Activated T-helper 1 cell treated with anti-CD3 and anti-CD28 coated beads, Interleukin-12 subunit alpha, Interleukin-12 subunit beta, Interleukin-2, Interleukin-4 antibody, amounts not matched to agents 30 ng/mL and 10 ng/mL and 1 ng/mL, durations not matched to agents 14 hours and 24 hours and 36 hours (primary cell): ENCODE data around the gene CUX1. TPM values are rescaled to one million over a fixed set of nuclear protein-coding genes. Genes with fewer than 3 reads are reported as not detected.

Experiments
- DNase-seq: peaks from one replicate; pipeline ENCODE4 v3.0.0; 2021; ENCODE audit warnings: low spot score
- H3K27ac Mint-ChIP-seq: one replicate; pipeline ENCODE4 v1.8.0; 2021; ENCODE audit warnings: mild to moderate bottlenecking, mixed read lengths
- H3K27me3 Mint-ChIP-seq: one replicate; pipeline ENCODE4 v1.8.0; 2022; ENCODE audit warnings: mild to moderate bottlenecking, moderate library complexity, mixed read lengths; ENCODE audit not compliant: insufficient read depth
- H3K36me3 Mint-ChIP-seq: one replicate; pipeline ENCODE4 v1.8.0; 2021; ENCODE audit warnings: low read depth, mixed read lengths
- H3K4me1 Mint-ChIP-seq: one replicate; pipeline ENCODE4 v1.8.0; 2021; ENCODE audit warnings: low read depth, mixed read lengths
- H3K4me3 Mint-ChIP-seq: one replicate; pipeline ENCODE4 v1.8.0; 2021; ENCODE audit warnings: mild to moderate bottlenecking, moderate library complexity, mixed read lengths
- H3K9me3 Mint-ChIP-seq: one replicate; pipeline ENCODE4 v1.8.0; 2021; ENCODE audit warnings: mixed read lengths
- intact Hi-C: fragments of 100-400 bp; cut with micrococcal nuclease; formaldehyde crosslinking; loops from one replicate; pipeline ENCODE4 v1.15.1; 2024
- total RNA-seq: library from RNA; stranded (reverse); gene quantifications from 2 replicates; pipeline ENCODE4 v1.2.3, GENCODE V29; 2022

CUX1 gene
- total RNA-seq, 1 donor from 2014 or later: 26.9 TPM

DNA sequence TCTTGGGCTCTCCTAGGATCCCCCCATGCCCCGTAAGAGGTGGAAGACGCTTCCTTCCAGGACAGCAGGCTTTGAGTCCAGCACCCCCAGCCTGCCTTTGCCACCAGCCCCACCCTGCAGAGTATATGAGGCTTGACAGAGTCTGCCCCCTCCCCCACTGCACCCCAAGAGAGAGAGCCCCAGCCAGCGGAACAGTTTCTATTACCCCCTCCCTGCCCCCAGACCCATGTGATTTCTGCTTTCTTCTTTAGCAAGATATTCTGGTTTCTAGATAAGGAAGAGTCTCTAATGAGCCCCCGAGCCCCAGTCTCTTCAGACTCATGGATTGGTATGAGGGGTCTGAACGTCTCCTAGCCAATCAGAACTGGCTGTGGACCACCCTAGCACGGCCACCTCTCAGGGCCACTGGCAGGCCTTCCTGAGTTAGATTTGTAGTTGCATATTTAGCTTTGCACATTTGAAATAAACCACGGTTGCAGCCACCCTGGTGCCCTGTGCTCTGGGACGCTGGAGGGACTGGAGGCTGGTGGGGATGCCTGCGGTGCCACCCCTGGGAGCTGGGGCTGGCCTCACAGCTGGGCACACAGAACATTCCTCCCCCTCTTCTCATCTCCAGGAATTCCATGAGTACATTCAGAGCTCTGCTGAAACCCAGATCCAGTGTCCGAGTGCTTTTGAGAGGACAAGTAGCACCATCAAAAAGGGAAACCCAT is 466.2 kb downstream of the CUX1 start:
- Mint-ChIP-seq H3K27me3 (peaks cover 22% of the 10 kb centered on the region), H3K9me3 (no peaks in the 10 kb centered on the region), H3K27ac (no peak overlapping the region), H3K4me3 (no peak overlapping the region), H3K36me3 (no peaks in the 10 kb centered on the region), H3K4me1 (peaks cover 20% of the 10 kb centered on the region)
- intact Hi-C loops: no loop called here
- no peak for DNase-seq

DNA sequence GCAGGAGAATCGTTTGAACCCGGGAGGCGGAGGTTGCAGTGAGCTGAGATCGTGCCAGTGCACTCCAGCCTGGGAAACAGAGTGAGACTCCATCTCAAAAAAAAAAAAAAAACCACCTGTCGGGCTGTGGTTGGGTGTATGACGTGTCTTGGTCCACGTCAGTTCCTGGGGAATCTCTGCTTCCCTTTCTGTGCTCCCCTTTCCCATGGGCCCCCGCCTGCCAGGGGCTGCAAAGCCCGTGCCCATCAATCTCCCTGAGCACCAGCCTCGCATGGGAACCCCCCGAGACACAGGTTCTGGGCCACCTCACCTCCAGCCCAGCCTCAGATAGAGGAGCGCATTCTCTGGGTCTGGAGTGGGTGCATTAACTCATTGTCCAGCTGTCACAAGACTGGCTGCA is 467.0 kb downstream of the CUX1 start:
- Mint-ChIP-seq H3K36me3 (no peaks in the 10 kb centered on the region), H3K4me1 (peaks cover 20% of the 10 kb centered on the region), H3K9me3 (no peaks in the 10 kb centered on the region), H3K4me3 (peak overlapping the region; percentile 70), H3K27me3 (peaks cover 27% of the 10 kb centered on the region), H3K27ac (no peak overlapping the region)
- intact Hi-C loops: no loop called here
- DNase-seq: no peak

- no peaks in the 10 kb centered on the region for H3K36me3 Mint-ChIP-seq
- DNase-seq: no peak
- H3K27me3 Mint-ChIP-seq: peaks cover 28% of the 10 kb centered on the region
- H3K4me1 Mint-ChIP-seq: peaks cover 20% of the 10 kb centered on the region
- no peaks in the 10 kb centered on the region for H3K9me3 Mint-ChIP-seq
- intact Hi-C loops: loop anchor here (5.0 kb wide), 1 partner anchor 177 kb away; the partner anchor contains the start of genes ALKBH4 and LRWD1
- H3K27ac Mint-ChIP-seq: no peak overlapping the region
- H3K4me3 Mint-ChIP-seq: peak overlapping the region; percentile 70
Observed at GRCh38 chr7:102284891-102285539, 467.6 kb downstream of the CUX1 start.

- no peak overlapping the region for H3K27ac Mint-ChIP-seq
- H3K4me3 Mint-ChIP-seq: peak overlapping the region; percentile 70
- H3K4me1 Mint-ChIP-seq: peaks cover 20% of the 10 kb centered on the region
- H3K27me3 Mint-ChIP-seq: peaks cover 28% of the 10 kb centered on the region
- no peaks in the 10 kb centered on the region for H3K9me3 Mint-ChIP-seq
- intact Hi-C loops: loop anchor here (5.0 kb wide), 1 partner anchor 177 kb away; the partner anchor contains the start of genes ALKBH4 and LRWD1
- H3K36me3 Mint-ChIP-seq: no peaks in the 10 kb centered on the region
- DNase-seq: no peak
Observed at GRCh38 chr7:102285540-102286236, 468.3 kb downstream of the CUX1 start.

DNA sequence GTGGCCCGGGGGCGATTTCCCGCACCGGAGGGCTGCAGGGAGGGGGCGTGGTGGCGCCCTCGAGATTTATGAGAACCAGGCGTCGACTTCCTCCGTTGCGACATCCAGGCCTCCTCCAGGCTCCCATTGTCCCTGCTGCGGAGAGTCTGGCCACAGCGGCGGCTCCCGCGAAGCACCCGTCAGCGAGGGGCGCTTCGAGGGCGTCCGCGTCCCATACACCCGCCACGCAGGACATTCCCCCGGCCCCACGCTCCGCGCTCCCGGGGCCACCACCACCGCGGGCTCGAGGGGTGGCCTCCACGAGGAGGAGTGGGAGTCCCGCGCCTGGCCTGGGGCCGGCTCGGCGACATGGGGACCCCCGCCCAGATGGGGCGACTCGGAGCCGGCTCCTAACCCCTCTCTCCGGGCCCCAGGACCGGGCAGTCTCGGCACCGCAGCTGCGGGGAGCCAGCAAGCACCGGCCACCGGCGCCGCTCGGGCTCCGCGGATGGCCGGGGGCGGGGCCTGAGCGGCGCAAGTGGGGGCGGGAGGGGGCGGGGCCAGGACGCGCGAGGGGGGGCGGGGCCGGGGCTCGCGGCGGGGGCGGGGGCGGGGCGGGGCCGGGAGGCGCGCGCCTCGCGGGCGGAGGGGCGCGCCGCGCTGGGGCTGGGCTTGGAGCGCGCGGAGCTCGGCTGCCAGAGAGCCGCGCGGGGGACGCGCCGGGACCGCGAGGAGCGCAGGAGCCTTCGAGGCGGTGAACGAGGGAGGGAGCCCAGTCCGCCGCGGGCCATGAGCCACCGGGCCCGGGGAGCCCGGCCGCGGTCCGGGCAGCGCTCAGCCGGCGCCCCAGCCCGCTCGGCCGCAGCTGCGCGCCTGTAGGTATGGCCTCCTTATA is 469.0 kb downstream of the CUX1 start, which contains the start of gene SH2B2:
Gene SH2B2, plus strand, starts transcription at position 632 of the 874 bp plus-strand sequence. CDS start 13,683 bp downstream, outside the sequence.
- no peaks in the 10 kb centered on the region for H3K9me3 Mint-ChIP-seq
- intact Hi-C loops: loop anchor here (1.0 to 5.0 kb wide), 2 partner anchors 77 to 176 kb away; partner anchors contain the start of genes ALKBH4 and LRWD1
- H3K4me3 Mint-ChIP-seq: peak within 1 kb of the TSS; percentile 47
- H3K4me1 Mint-ChIP-seq: peaks cover 22% of the 10 kb centered on the region
- no peaks in the 10 kb centered on the region for H3K36me3 Mint-ChIP-seq
- DNase-seq: no peak
- H3K27ac Mint-ChIP-seq: no peak within 1 kb of the TSS
- H3K27me3 Mint-ChIP-seq: peaks cover 28% of the 10 kb centered on the region

DNA sequence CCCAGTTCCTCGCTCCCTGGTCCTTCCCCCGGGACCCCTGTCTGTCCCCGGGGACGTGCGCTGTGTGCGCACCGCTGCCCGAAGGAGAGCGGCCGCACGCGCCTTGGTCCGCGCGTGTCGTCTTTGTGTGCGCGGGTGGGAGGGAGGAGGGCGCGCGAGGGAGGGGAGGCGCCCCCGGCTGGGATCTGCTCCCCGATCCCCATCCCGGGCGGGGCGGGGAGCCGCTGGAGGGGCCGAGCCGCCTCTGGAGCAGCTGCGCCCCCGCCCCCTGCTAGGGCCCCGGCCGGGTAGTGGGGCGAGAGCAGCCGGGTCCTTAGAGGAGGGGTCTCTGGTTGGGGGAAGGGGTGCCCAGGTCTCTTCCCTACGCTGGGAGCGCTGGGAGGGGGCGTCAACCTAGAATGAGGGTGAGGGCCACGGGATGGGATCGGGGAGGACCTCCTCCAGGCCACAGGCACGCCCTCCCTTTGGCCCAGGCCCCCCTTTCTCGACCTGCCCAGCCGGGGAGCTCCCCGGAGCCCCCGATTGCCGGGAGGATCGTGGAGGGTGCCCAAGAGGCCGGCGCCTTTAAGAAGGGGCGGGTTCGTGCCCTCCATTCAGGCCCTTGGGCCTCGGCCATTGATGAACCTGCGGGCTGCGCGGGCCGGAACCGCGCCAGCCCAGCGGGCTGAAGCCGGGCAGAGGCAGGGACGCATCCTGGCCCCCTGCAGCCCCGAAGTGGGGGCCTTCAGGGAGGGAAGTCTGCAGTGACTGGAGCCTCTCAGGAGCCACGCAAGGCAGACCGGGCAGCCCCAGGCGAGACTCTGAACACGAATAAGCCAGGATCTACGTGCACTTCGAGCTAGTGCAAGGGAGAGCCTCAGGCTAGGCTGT is 469.9 kb downstream of the CUX1 start:
- Mint-ChIP-seq H3K9me3 (no peaks in the 10 kb centered on the region), H3K27ac (no peak overlapping the region), H3K4me1 (peaks cover 29% of the 10 kb centered on the region), H3K27me3 (peaks cover 32% of the 10 kb centered on the region), H3K4me3 (peak overlapping the region; percentile 47), H3K36me3 (no peaks in the 10 kb centered on the region)
- intact Hi-C loops: loop anchor here (1.0 to 5.0 kb wide), 2 partner anchors 76 to 175 kb away; partner anchors contain the start of genes ALKBH4 and LRWD1
- no peak for DNase-seq

GRCh38 chr7:102287981-102288278 is 470.5 kb downstream of the CUX1 start:
- intact Hi-C loops: loop anchor here (1.0 to 5.0 kb wide), 2 partner anchors 75 to 174 kb away; partner anchors contain the start of genes ALKBH4 and LRWD1
- no peaks in the 10 kb centered on the region for H3K9me3 Mint-ChIP-seq
- DNase-seq: no peak
- H3K4me1 Mint-ChIP-seq: peaks cover 29% of the 10 kb centered on the region
- H3K36me3 Mint-ChIP-seq: no peaks in the 10 kb centered on the region
- peaks cover 32% of the 10 kb centered on the region for H3K27me3 Mint-ChIP-seq
- H3K4me3 Mint-ChIP-seq: no peak overlapping the region
- H3K27ac Mint-ChIP-seq: no peak overlapping the region

DNA sequence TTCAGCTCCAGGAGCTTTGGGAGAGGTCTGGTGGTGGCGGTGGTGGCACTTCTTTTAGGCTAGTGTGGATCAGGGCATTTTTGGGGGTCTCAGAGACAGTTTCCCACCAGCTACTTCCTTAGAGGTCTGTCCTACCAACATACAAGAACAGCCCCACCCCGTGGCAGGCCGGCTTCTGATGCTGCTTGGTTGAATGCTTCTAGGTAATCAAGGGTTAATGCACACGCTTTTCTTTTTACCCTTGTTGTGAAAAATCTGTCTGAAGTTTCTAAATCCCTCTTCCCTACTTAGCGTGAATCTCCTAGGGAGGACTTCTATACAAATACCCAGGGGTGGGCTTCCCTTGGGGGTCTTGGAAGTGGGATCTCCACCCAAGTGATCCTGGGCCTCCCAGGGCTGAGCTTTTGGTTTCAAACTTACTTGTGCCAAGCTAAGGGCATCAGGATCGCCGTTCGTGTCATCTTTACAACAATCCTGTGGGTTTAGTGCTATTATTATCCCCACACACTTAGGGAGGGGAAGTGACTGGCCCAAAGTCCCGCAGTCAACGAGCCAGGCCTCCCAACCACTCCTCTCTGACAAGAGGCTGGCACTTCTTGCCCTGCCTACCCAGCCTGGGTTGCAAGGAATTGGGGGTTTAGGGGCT is 471.0 kb downstream of the CUX1 start:
- H3K36me3 Mint-ChIP-seq: no peaks in the 10 kb centered on the region
- H3K4me3 Mint-ChIP-seq: peak overlapping the region; percentile 58
- H3K4me1 Mint-ChIP-seq: peaks cover 29% of the 10 kb centered on the region
- no peak overlapping the region for H3K27ac Mint-ChIP-seq
- DNase-seq: no peak
- no peaks in the 10 kb centered on the region for H3K9me3 Mint-ChIP-seq
- peaks cover 31% of the 10 kb centered on the region for H3K27me3 Mint-ChIP-seq
- intact Hi-C loops: loop anchor here (5.0 kb wide), 1 partner anchor 174 kb away; the partner anchor contains the start of genes ALKBH4 and LRWD1

DNA sequence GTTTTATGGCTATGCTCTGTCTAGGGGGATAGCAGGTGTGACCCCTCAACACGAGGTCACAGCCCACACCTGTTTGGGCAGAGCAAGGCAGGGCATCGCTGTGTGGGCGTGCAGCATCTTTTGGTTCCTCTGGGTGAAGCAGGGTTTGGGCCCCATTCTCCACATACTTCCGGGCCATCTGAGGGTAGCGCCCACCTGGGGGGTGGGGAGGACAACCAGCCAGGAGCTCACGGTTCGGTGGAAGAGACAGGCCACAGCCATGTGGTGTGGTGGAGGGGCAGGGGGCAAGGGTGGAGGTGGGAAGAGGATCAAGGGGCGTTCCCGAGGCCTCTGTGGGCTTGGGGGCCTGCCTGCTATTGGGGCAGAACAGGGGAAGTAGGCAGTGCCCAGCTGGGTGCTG is 471.6 kb downstream of the CUX1 start:
- Mint-ChIP-seq H3K9me3 (no peaks in the 10 kb centered on the region), H3K4me3 (peak overlapping the region; percentile 58), H3K36me3 (no peaks in the 10 kb centered on the region), H3K27ac (no peak overlapping the region), H3K27me3 (peaks cover 29% of the 10 kb centered on the region), H3K4me1 (peaks cover 29% of the 10 kb centered on the region)
- no peak for DNase-seq
- intact Hi-C loops: loop anchor here (5.0 kb wide), 1 partner anchor 173 kb away; the partner anchor contains the start of genes ALKBH4 and LRWD1

DNA sequence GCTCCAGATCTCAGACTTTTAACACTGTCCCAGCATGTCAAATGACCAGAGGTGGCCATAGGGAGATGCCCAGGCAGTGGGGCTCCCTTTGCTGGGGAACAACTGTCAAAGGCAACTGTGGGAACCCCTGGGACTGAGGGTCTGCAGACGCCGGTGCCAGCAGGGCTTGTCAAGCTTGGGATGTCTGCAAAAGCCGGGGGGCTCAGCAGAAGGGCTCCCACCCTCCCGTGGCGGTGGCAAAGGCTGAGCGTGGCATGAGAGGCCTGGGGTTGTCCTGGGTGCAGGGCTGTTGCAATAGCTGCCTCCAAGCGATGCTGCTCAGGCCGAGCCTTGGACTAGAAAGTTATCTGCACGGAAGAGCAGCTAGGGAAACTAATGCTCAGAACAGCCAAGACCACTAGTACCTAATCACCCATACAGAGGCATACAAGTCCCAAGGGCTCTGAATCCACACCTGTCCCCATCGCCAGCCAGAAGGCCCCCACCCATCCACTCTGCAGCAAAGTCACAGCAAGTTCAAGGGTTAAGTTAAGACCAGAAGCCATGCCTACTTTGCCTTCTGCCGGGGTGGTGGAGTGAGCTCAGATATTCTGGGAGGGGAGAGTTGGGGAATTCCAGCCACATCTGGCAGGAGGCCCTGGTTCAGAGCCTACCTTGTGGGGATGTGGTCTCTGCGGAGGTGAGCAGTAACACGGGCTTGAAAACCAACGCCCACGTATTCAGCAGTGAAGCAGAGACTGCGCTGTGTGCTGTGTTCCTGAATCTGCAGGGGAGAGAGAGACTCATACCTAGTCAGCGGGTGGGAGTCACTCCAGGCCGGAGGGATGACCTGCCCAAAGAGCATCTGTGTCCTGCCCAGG is 473.9 kb downstream of the CUX1 start:
- DNase-seq: no peak
- intact Hi-C loops: no loop called here
- peaks cover 15% of the 10 kb centered on the region for H3K4me1 Mint-ChIP-seq
- H3K9me3 Mint-ChIP-seq: no peaks in the 10 kb centered on the region
- peak overlapping the region; percentile 0 for H3K27ac Mint-ChIP-seq
- no peak overlapping the region for H3K4me3 Mint-ChIP-seq
- H3K27me3 Mint-ChIP-seq: peaks cover 14% of the 10 kb centered on the region
- H3K36me3 Mint-ChIP-seq: no peaks in the 10 kb centered on the region
